HL-60 (cell line): Measurements from ENCODE around the gene TOP3B.
A peak's percentile ranks its signal among the peaks of the same experiment; 100 is the strongest.

Experiments used
- DNase-seq, 2 experiments: peaks; one replicate each; pipeline ENCODE4 v3.0.0-alpha.2; 2010 to 2020; ENCODE audit warnings: low read depth in 1 of 2, low spot score in 1 of 2
- H3K27ac ChIP-seq: fragments of 250-450 bp; sonication (Bioruptor Pico); replicated peaks from 2 replicates; pipeline ENCODE4 v1.5.1; 2020; ENCODE audit warnings: mild to moderate bottlenecking, moderate library complexity
- H3K27me3 ChIP-seq: fragments of 250-450 bp; sonication (Bioruptor Pico); 2 replicates; pipeline ENCODE4 v1.5.1; 2021; ENCODE audit warnings: mild to moderate bottlenecking, moderate library complexity; ENCODE audit not compliant: insufficient read depth, poor library complexity, severe bottlenecking
- H3K4me3 ChIP-seq: replicated peaks from 2 replicates; pipeline ENCODE4 v1.5.1; 2011; ENCODE audit warnings: mild to moderate bottlenecking, control low read depth, low read length; ENCODE audit not compliant: insufficient read depth
- GABPA ChIP-seq: IDR thresholded peaks from 2 replicates; pipeline ENCODE4 v1.6.1; 2012; ENCODE audit warnings: low read depth
- POLR2AphosphoS5 ChIP-seq: IDR thresholded peaks from 2 replicates; pipeline ENCODE4 v1.6.1; 2012; ENCODE audit warnings: low read depth
- SPI1 ChIP-seq: IDR thresholded peaks from 2 replicates; pipeline ENCODE4 v1.6.1; 2012; ENCODE audit warnings: low read depth, mild to moderate bottlenecking, borderline replicate concordance
- TF ChIP-seq, protein P1 (sequence below): IDR thresholded peaks from one replicate; pipeline ENCODE4 v1.5.1; 2011; ENCODE audit warnings: low read length, control low read depth, inconsistent platforms; ENCODE audit not compliant: insufficient read depth
- TF ChIP-seq, protein P2 (sequence below): IDR thresholded peaks from 2 replicates; pipeline ENCODE4 v1.6.1; 2012; ENCODE audit warnings: low read depth; ENCODE audit not compliant: insufficient replicate concordance

Gene TOP3B

DNA sequence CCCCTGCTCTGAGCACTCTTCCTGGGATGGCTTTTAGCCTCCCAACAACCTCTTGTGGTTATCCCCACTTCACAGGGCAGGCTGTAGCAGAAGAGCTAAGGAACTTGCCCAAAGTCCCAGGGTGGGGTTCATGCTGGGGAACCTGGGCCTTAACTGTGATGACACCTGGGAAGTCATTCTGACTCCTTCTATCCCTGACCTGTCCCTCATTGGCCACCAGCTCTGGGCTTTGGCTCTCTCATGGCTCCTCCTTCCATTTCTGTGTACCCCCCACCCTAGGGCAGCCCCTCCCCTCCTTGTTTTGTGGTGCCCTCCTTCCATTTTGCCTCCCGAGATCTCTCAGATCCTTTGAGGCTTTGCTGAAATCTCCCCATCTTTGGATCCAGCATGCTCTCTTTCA, 32.6 kb downstream of the TOP3B start:
- no peak for DNase-seq
- peak overlapping the region; percentile 48 for H3K27ac ChIP-seq
- H3K4me3 ChIP-seq: no peak overlapping the region
- H3K27me3 ChIP-seq: no peaks in the 10 kb centered on the region
- TF ChIP-seq, protein P1, sequence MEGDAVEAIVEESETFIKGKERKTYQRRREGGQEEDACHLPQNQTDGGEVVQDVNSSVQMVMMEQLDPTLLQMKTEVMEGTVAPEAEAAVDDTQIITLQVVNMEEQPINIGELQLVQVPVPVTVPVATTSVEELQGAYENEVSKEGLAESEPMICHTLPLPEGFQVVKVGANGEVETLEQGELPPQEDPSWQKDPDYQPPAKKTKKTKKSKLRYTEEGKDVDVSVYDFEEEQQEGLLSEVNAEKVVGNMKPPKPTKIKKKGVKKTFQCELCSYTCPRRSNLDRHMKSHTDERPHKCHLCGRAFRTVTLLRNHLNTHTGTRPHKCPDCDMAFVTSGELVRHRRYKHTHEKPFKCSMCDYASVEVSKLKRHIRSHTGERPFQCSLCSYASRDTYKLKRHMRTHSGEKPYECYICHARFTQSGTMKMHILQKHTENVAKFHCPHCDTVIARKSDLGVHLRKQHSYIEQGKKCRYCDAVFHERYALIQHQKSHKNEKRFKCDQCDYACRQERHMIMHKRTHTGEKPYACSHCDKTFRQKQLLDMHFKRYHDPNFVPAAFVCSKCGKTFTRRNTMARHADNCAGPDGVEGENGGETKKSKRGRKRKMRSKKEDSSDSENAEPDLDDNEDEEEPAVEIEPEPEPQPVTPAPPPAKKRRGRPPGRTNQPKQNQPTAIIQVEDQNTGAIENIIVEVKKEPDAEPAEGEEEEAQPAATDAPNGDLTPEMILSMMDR: no peak
- no peak for TF ChIP-seq POLR2AphosphoS5
- no peak for TF ChIP-seq SPI1

DNA sequence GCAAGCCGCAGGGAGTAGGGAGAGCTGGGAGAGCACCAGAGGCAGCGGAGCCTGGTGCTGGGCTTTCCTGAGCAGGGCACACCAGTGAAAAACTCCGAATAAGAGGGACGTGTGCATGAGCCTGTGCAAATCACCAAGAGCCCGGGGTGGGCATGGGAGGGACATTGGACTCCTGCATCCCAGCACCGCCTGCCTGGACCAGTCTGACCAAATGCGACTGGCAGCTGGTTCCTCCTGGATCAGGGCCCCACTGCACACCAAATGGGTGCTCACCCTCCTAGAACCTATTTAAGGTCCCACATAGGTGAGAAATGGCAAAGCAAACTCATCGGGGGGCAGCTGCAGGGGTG, 33.0 kb downstream of the TOP3B start:
- TF ChIP-seq, protein P1: no peak
- TF ChIP-seq GABPA: no peak
- TF ChIP-seq POLR2AphosphoS5: no peak
- no peak for TF ChIP-seq SPI1
- TF ChIP-seq, protein P2, sequence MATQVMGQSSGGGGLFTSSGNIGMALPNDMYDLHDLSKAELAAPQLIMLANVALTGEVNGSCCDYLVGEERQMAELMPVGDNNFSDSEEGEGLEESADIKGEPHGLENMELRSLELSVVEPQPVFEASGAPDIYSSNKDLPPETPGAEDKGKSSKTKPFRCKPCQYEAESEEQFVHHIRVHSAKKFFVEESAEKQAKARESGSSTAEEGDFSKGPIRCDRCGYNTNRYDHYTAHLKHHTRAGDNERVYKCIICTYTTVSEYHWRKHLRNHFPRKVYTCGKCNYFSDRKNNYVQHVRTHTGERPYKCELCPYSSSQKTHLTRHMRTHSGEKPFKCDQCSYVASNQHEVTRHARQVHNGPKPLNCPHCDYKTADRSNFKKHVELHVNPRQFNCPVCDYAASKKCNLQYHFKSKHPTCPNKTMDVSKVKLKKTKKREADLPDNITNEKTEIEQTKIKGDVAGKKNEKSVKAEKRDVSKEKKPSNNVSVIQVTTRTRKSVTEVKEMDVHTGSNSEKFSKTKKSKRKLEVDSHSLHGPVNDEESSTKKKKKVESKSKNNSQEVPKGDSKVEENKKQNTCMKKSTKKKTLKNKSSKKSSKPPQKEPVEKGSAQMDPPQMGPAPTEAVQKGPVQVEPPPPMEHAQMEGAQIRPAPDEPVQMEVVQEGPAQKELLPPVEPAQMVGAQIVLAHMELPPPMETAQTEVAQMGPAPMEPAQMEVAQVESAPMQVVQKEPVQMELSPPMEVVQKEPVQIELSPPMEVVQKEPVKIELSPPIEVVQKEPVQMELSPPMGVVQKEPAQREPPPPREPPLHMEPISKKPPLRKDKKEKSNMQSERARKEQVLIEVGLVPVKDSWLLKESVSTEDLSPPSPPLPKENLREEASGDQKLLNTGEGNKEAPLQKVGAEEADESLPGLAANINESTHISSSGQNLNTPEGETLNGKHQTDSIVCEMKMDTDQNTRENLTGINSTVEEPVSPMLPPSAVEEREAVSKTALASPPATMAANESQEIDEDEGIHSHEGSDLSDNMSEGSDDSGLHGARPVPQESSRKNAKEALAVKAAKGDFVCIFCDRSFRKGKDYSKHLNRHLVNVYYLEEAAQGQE: no peak
- Histone ChIP-seq H3K4me3 (no peak overlapping the region), H3K27ac (no peak overlapping the region; the same call in 1 of the 2 replicates), H3K27me3 (no peaks in the 10 kb centered on the region)
- DNase-seq: no peak

DNA sequence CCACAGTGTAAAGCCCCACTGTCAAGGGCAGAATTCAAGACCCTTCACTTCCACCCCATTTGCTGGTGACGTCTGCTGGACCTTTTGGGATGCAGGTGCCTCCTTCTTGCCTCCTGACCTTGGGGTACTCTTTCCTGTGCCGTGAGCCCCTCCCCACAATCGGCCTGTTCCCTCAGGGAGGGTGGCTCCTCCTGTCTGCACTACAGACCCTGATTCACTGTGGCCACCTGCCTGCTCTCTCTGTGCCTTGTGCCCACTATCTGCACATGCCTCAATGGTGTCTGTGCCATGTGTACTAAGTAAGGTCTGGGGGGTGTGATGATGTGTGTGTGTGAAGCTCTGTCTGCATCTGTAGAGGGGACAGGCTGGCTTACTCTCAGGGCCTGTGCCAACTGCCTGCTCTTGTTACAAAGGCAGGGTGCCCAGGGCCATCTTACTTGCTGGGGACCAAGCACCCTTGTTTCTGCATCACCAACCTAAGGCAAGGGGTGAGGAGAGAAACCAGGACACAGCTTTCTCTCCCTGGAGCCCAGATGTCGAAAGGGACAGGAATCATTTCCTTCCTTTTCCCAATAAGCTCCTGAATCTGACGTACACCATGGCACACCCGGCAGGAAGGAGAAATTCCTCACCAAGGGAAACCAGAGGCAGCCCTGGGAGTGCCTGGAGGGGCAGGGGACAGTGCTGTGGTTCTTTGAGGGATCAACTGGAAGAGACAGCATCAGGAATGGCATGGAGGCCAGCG, 33.6 kb downstream of the TOP3B start:
- no peaks in the 10 kb centered on the region for H3K27me3 ChIP-seq
- no peak for DNase-seq
- TF ChIP-seq, protein P1: no peak
- TF ChIP-seq POLR2AphosphoS5 (no peak), GABPA (no peak), SPI1 (no peak)
- TF ChIP-seq, protein P2: no peak
- H3K4me3 ChIP-seq: no peak overlapping the region
- no peak overlapping the region for H3K27ac ChIP-seq

DNA sequence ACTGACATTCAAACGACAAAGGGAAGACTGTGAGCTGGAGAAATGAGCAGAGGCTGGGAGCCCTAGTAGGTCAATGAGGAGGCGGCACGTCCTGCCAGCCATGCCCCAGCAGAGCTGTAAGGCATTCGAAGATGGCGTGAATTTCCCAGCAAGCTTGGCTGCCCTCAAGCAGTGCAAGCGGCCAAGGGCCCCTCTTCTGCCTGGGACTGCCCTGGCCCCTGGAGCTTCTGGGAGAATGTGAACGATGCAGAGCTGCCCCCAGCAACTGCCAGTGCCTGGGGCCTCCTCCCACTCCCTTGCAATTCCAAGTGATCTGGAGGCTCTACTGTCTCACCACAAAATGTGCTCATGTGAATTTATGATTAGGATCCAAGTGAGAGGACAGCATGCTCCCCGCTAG, 34.2 kb downstream of the TOP3B start:
- Histone ChIP-seq H3K27me3 (no peaks in the 10 kb centered on the region), H3K27ac (no peak overlapping the region), H3K4me3 (no peak overlapping the region)
- TF ChIP-seq POLR2AphosphoS5 (no peak), SPI1 (no peak), GABPA (no peak)
- TF ChIP-seq, protein P2: no peak
- TF ChIP-seq, protein P1: no peak
- no peak for DNase-seq
